Pons (tissue), 1 donor: ENCODE data around the gene ALCAM.

ENCODE experiments used
- DNase-seq: peaks from one replicate; pipeline ENCODE4 v3.0.0-alpha.2; 2016; ENCODE audit warnings: low spot score

ALCAM gene

GRCh38 chr3:105356396-105356795 lies 10.3 kb upstream of the ALCAM start:
- DNase-seq, result no peak

- DNase-seq, result peak; percentile 64
Measured at GRCh38 chr3:105356988-105357387, 9.7 kb upstream of the ALCAM start.

- DNase-seq, result no peak
Measured at GRCh38 chr3:105359098-105359762, 7.5 kb upstream of the ALCAM start.

GRCh38 chr3:105360003-105360402 lies 6.7 kb upstream of the ALCAM start:
- no peak for DNase-seq

GRCh38 chr3:105362021-105362665 lies 4.6 kb upstream of the ALCAM start:
- no peak for DNase-seq

GRCh38 chr3:105364128-105364527 lies 2.6 kb upstream of the ALCAM start:
- DNase-seq, result no peak

GRCh38 chr3:105365081-105365390 lies 1.7 kb upstream of the ALCAM start:
- no peak for DNase-seq

- DNase-seq, result no peak
Measured at GRCh38 chr3:105365391-105366325, 1.1 kb upstream of the ALCAM start.

- no peak for DNase-seq
Measured at GRCh38 chr3:105367063-105367405, 325 bp downstream of the ALCAM start.

GRCh38 chr3:105367406-105368213 lies 901 bp downstream of the ALCAM start:
- peak; percentile 90 for DNase-seq

GRCh38 chr3:105368566-105369499 lies 2.1 kb downstream of the ALCAM start:
- peak; percentile 76 for DNase-seq

GRCh38 chr3:105369500-105370371 lies 3.0 kb downstream of the ALCAM start:
- peak; percentile 94 for DNase-seq

GRCh38 chr3:105373383-105373782 lies 6.7 kb downstream of the ALCAM start:
- DNase-seq, result no peak

GRCh38 chr3:105375750-105376511 lies 9.2 kb downstream of the ALCAM start:
- DNase-seq, result no peak

GRCh38 chr3:105377716-105378115 lies 11.0 kb downstream of the ALCAM start:
- DNase-seq, result no peak

GRCh38 chr3:105385179-105385578 lies 18.5 kb downstream of the ALCAM start:
- no peak for DNase-seq

GRCh38 chr3:105385819-105386508 lies 19.3 kb downstream of the ALCAM start:
- no peak for DNase-seq

GRCh38 chr3:105387122-105387751 lies 20.5 kb downstream of the ALCAM start:
- DNase-seq, result no peak
